Subcutaneous preadipocyte (primary cell): ENCODE results near the gene ZNF793. TPM values are rescaled to one million over a fixed set of nuclear protein-coding genes. Genes with fewer than 3 reads are reported as not detected.

Source experiments
- total RNA-seq: library from RNA; depleted of rRNA; stranded (reverse); fragments of >200 nt; gene quantifications from 2 replicates; pipeline ENCODE4 v1.2.3, GENCODE V29; 2012

Gene ZNF793
- 0.20 and 0.73 TPM in 2 replicates for total RNA-seq

DNA sequence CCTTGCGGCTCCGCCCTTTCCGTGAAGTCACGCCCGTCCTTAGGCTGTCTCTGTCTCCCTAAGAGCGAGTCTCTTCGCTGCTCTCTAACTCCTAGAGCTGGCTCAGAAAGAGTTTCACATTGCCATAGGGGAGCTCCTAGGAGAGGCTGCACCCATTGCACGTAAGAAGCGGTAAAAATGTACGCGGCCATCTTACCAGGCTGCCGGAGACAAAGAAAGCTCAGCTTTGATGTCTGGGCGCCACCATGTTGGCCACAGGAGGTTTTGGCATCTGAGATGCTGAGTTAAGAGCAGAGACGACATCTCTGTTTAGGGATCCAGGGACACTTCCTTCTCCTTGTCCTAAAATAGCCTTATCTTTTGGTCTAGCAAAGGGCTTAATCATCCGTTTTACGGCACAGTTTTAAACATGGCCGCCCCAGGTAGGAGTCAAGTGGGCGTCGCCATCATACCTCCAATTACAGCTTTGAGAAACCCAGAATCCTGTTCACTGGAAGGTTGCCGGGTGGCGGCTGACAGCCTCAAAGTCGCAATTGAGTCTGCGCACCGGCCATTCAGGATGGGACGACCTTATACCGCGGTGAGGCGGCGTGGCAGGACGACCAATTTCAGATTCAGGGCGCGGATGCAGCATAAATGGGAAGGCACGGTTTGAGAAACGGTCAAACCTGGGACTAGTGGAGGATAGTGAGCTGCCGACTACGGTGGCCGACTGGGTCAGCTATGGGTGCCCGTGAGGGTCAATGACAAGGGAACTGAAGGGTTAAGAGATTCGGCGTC lies at the start of gene ZNF793:
TSS of gene ZNF793 (plus strand) at position 553 of the 780 bp plus-strand sequence. CDS start 16,501 bp downstream, outside the sequence.

DNA sequence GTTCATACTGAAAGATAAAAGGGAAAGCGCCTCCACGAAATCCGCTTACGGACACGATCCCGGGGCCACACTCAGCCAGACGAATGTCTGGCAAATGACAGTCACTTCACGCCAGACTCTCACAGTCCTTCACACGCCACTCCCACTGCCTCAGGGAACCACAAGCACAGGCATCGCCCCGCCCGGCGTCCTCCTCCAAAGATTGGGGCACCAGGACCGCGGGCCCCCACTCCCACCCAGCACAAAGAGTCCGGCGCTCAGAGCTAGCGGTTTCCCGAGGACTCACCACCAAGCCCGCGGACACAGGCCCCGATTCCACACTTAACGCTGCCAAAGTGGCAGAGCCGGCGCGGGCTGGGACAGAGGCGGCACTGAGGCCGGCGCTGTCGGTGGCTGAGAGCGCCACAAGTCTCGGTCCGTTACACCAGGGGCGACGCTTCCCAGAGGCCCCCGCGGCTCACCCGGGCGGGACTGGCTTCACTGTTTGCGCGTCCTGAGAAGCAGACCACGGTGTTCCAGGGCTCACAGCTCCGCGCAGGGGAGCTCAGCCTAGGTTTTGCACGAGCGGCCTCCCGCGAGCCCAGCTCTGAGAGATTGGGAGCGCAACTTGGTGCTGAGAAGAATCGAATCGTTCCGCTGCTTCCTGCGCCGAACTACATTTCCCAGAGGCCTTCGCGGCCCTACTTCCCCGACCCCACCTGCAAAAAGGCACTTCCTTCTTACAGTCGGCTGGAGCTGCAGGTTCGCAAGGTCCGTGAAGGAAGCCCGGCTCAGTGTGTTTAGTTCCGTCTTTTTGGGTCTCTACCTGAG lies 39.7 kb upstream of the ZNF793 start, which contains the start of gene ZNF569:
TSS of gene ZNF569 (minus strand) at position 647 of the 810 bp plus-strand sequence. CDS start 22,523 bp downstream, outside the sequence.

DNA sequence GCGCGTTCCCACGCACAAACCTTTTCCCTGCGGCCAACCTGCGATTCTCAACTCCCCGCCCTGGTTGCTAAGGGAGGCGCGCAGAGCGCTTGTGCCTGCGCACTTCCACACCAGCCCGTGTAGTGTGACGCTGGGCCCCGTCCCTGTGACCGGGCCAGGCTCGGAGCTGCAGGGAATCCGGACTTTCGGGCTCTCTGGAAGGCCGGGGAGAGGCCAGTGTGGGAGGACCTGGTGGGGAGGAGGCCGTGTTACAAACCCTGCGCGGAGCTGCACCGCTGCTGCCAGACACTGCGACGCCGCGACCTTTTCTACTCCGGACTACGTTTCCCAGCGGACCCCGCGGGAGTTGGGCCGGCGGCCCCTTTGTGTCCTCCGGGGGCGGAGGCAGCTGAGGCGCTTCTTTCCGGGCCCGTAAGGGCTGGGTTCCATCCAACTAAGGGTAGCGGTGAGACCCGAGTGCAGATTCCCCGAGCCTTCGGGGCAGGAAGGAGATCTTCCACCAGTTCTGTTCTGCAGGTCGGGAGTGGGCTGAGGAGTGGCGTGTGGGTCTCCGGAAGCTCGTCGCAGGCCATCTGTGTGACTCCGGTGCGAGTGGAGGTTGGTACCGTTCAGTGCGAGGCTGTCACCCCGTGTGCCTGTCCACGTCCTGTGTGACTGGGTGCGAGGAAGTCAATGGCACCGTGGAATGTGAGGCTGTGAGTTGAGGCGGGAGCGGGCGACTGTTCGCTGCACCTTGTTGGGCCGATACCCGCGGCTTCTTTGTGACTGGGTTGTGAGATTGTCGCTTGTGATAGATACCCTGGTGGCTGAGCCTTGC lies 37.6 kb upstream of the ZNF793 start, which contains the start of gene ZNF570:
TSS of gene ZNF570 (plus strand) at position 396 of the 817 bp plus-strand sequence. CDS start 999 bp downstream, outside the sequence.

Other genes starting within 250 kb of the ZNF793 start
- gene ZNF527, start 135.8 kb upstream of the ZNF793 start, total RNA-seq: 3.3 and 3.7 TPM in 2 replicates
- gene ZNF569, start 39.5 kb upstream of the ZNF793 start, total RNA-seq: 4.0 and 6.1 TPM in 2 replicates
- gene ZNF570, start 37.6 kb upstream of the ZNF793 start, total RNA-seq: 4.7 and 4.8 TPM in 2 replicates
- 1.1 and 1.4 TPM in 2 replicates for gene ZNF571, start 87.9 kb downstream of the ZNF793 start, total RNA-seq
- gene ZNF540, start 87.9 kb downstream of the ZNF793 start, total RNA-seq: 0.20 TPM in 1 of 2 replicates, not detected in the other
- 11.8 and 13.3 TPM in 2 replicates for gene ZFP30, start 148.5 kb downstream of the ZNF793 start, total RNA-seq
- gene ZNF607, start 212.8 kb downstream of the ZNF793 start, total RNA-seq: 2.2 and 2.9 TPM in 2 replicates